Measurements from ENCODE around the gene SEPTIN10. TPM values are rescaled to one million over a fixed set of nuclear protein-coding genes. Genes with fewer than 3 reads are reported as not detected.

The SEPTIN10 gene
- polyA plus RNA-seq, 1 donor from 2014 or later, result 7.4 TPM

- Histone ChIP-seq H3K36me3 (ENCODE audit: insufficient read depth, low read length) (no peaks in the 10 kb centered on the region), H3K9me2 (ENCODE audit: insufficient read depth, low read length) (no peaks in the 10 kb centered on the region), H3K4me3 (ENCODE audit: low read length) (no peak overlapping the region), H3K9ac (ENCODE audit: low read length) (no peak overlapping the region), H3K9me3 (ENCODE audit: low read length) (no peaks in the 10 kb centered on the region), H2AFZ (ENCODE audit: low read depth, low read length) (no peak overlapping the region), H3K27me3 (ENCODE audit: insufficient read depth, low read depth, low read length) (no peaks in the 10 kb centered on the region), H3F3A (ENCODE audit: insufficient read depth, low read length, poor library complexity, severe bottlenecking) (no peaks in the 10 kb centered on the region), H3K79me2 (replicated peaks; ENCODE audit: insufficient read depth, low read length) (no peaks in the 10 kb centered on the region), H3K27ac (ENCODE audit: low read length) (no peak overlapping the region), H3K4me2 (ENCODE audit: low read length) (no peak overlapping the region), H4K20me1 (ENCODE audit: insufficient read depth) (no peaks in the 10 kb centered on the region)
- no peak for TF ChIP-seq CTCF (IDR thresholded peaks at IDR 0.05; ENCODE audit: poor library complexity, severe bottlenecking)
- TF ChIP-seq EP300 (conservative IDR thresholded peaks at IDR 0.05; ENCODE audit: poor library complexity, severe bottlenecking), result no peak
Measured at GRCh38 chr2:109562421-109562820, 51.3 kb downstream of the SEPTIN10 start.

- Histone ChIP-seq H3F3A (ENCODE audit: insufficient read depth, low read length, poor library complexity, severe bottlenecking) (no peaks in the 10 kb centered on the region), H3K9ac (ENCODE audit: low read length) (no peak overlapping the region), H3K9me2 (ENCODE audit: insufficient read depth, low read length) (no peaks in the 10 kb centered on the region), H3K36me3 (ENCODE audit: insufficient read depth, low read length) (no peaks in the 10 kb centered on the region), H2AFZ (ENCODE audit: low read depth, low read length) (no peak overlapping the region), H3K27me3 (ENCODE audit: insufficient read depth, low read depth, low read length) (no peaks in the 10 kb centered on the region), H3K79me2 (replicated peaks; ENCODE audit: insufficient read depth, low read length) (no peaks in the 10 kb centered on the region), H3K9me3 (ENCODE audit: low read length) (no peaks in the 10 kb centered on the region), H3K4me2 (ENCODE audit: low read length) (no peak overlapping the region), H4K20me1 (ENCODE audit: insufficient read depth) (no peaks in the 10 kb centered on the region), H3K4me3 (ENCODE audit: low read length) (no peak overlapping the region), H3K27ac (ENCODE audit: low read length) (no peak overlapping the region)
- TF ChIP-seq EP300 (conservative IDR thresholded peaks at IDR 0.05; ENCODE audit: poor library complexity, severe bottlenecking) (no peak), EZH2 (IDR thresholded peaks at IDR 0.05; ENCODE audit: borderline replicate concordance, insufficient read depth, low read length, poor library complexity, severe bottlenecking) (no peak), MXI1 (conservative IDR thresholded peaks at IDR 0.05; ENCODE audit: poor library complexity, severe bottlenecking) (no peak), SMC3 (conservative IDR thresholded peaks at IDR 0.05; ENCODE audit: poor library complexity) (no peak), REST (IDR thresholded peaks at IDR 0.05; ENCODE audit: borderline replicate concordance) (no peak), TAF1 (IDR thresholded peaks at IDR 0.05; ENCODE audit: low read depth) (no peak), CTCF (IDR thresholded peaks at IDR 0.05; ENCODE audit: poor library complexity, severe bottlenecking) (no peak), RAD21 (conservative IDR thresholded peaks at IDR 0.05) (no peak), POLR2AphosphoS5 (IDR thresholded peaks at IDR 0.05) (no peak)
Measured at GRCh38 chr2:109560265-109560664, 53.5 kb downstream of the SEPTIN10 start.
